HPDE6-E6E7 (cell line): ENCODE results near the gene DAZ3.
"Not testable (repeated sequence)": the region's sequence is repeated elsewhere in the genome, so short reads cannot be mapped to it uniquely, and the experiment has no call there.

Experiments
- DNase-seq: peaks from one replicate; pipeline ENCODE4 v3.0.0; 2011; ENCODE audit warnings: missing footprints; ENCODE audit errors: extremely low spot score

Gene DAZ3

GRCh38 chrY:24813293-24813692, at the start of gene DAZ3:
DAZ3 (minus strand) TSS chrY:24813393; CDS start chrY:24813185, 208 bp downstream.
- DNase-seq = not testable (repeated sequence)

GRCh38 chrY:24833619-24834018, 20.4 kb upstream of the DAZ3 start, which contains the start of gene DAZ4:
DAZ4 (plus strand) TSS chrY:24833919; CDS start chrY:24834127, 208 bp downstream.
- not testable (repeated sequence) for DNase-seq

GRCh38 chrY:24825069-24825468, 11.9 kb upstream of the DAZ3 start:
- not testable (repeated sequence) for DNase-seq

GRCh38 chrY:24824184-24824879, 11.1 kb upstream of the DAZ3 start:
- not testable (repeated sequence) for DNase-seq

GRCh38 chrY:24821836-24822235, 8.6 kb upstream of the DAZ3 start:
- DNase-seq = not testable (repeated sequence)
